ENCODE data around the gene CAMK2B.

- TF ChIP-seq CTCF (IDR thresholded peaks at IDR 0.05) (no peak), POLR2A (IDR thresholded peaks at IDR 0.05) (no peak)
These were observed 68.2 kb downstream of the CAMK2B start for GRCh38 chr7:44257213-44257612.
